COLO829 (cell line): Measurements from ENCODE around the gene SLC7A5.
"Not testable (repeated sequence)": the region's sequence is repeated elsewhere in the genome, so short reads cannot be mapped to it uniquely, and the experiment has no call there.

Source experiments
- DNase-seq: peaks from one replicate; pipeline ENCODE4 v3.0.0; 2012; ENCODE audit warnings: low spot score

SLC7A5 gene

GRCh38 chr16:87822108-87822970, 47.0 kb downstream of the SLC7A5 start:
- no peak for DNase-seq

GRCh38 chr16:87821376-87822107, 47.8 kb downstream of the SLC7A5 start:
- DNase-seq: no peak

GRCh38 chr16:87819983-87820382, 49.3 kb downstream of the SLC7A5 start:
- DNase-seq: no peak

GRCh38 chr16:87819282-87819681, 50.0 kb downstream of the SLC7A5 start:
- no peak for DNase-seq

- no peak for DNase-seq
These were observed 50.7 kb downstream of the SLC7A5 start for GRCh38 chr16:87818533-87819161.

GRCh38 chr16:87817910-87818309, 51.4 kb downstream of the SLC7A5 start:
- DNase-seq: no peak

- not testable (repeated sequence) for DNase-seq
These were observed 51.9 kb downstream of the SLC7A5 start for GRCh38 chr16:87817370-87817769.

GRCh38 chr16:87816507-87817100, 52.7 kb downstream of the SLC7A5 start:
- DNase-seq: no peak

- DNase-seq: no peak
These were observed 53.7 kb downstream of the SLC7A5 start for GRCh38 chr16:87815567-87815966.

- no peak for DNase-seq
These were observed 57.1 kb downstream of the SLC7A5 start for GRCh38 chr16:87812200-87812656.

GRCh38 chr16:87811454-87811853, 57.9 kb downstream of the SLC7A5 start:
- not testable (repeated sequence) for DNase-seq

- no peak for DNase-seq
These were observed 60.0 kb downstream of the SLC7A5 start for GRCh38 chr16:87809150-87809902.

- DNase-seq: no peak
These were observed 61.2 kb downstream of the SLC7A5 start for GRCh38 chr16:87808108-87808507.

- no peak for DNase-seq
These were observed 62.4 kb downstream of the SLC7A5 start for GRCh38 chr16:87806641-87807546.

- no peak for DNase-seq
These were observed 63.1 kb downstream of the SLC7A5 start for GRCh38 chr16:87806261-87806640.

GRCh38 chr16:87803385-87803784, 65.9 kb downstream of the SLC7A5 start:
- DNase-seq: no peak

- no peak for DNase-seq
These were observed 66.6 kb downstream of the SLC7A5 start for GRCh38 chr16:87802670-87803069.

- no peak for DNase-seq
These were observed 67.5 kb downstream of the SLC7A5 start for GRCh38 chr16:87801679-87802259.

GRCh38 chr16:87800497-87800896, 68.8 kb downstream of the SLC7A5 start:
- no peak for DNase-seq

- no peak for DNase-seq
These were observed 74.0 kb downstream of the SLC7A5 start for GRCh38 chr16:87795336-87795735.
